ENCODE results near the gene DLEU7. TPM values are rescaled to one million over a fixed set of nuclear protein-coding genes. Genes with fewer than 3 reads are reported as not detected.
A peak's percentile ranks its signal among the peaks of the same experiment; 100 is the strongest.

The DLEU7 gene
- total RNA-seq, 1 donor from 2014 or later, result not detected

DNA sequence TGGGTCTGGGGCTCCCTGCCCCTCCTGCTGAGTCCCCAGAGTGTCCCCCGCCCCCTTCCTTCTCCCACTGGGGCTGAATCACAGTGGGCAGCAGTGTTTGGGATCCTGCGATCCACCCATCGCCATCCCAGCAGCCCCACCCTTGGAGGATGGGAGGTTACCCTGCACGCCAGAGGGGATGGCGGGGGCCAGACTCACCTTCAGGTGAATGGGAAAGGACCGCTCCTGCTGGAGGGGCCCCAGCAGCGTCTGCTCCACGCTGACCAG is 569 bp downstream of the DLEU7 start:
- no peak for DNase-seq (ENCODE audit: low read depth)

DNA sequence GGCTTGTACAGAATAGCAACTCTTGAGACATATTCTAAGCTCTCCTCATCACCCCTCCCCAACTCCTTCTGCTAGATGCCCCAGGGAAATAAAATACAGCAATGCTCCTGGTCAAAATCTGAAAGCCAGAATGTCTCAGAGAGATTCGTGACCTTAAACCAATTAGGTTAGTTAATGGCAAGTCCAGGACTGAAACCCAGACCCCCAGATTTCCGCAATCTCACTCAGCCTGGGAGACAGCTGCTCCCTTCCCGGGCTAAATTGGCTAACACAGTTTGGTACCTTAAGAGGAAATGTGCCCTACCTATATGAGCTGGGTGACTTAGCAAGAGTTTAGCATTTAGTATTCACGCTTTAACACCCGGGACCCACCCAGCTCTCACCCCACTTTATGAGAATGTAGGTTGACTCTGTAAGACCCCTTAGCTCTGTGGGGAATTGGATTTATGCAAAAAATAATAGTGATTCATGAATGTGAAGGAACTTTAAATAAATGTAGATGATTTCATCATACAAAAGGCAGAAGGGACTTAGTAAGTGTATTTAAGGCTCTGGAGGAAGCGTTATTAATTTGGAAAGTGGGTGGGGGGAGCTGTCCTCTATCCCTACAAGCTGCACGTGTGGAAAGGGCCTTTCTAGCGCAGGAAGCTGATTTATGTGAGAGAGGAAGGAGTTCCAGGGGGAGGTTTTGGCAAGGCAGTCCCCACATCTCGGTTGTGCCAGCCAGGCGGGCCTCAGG is 1.1 kb downstream of the DLEU7 start:
- no peak for DNase-seq (ENCODE audit: low read depth)

GRCh38 chr13:50841786-50842185 is 1.7 kb downstream of the DLEU7 start:
- DNase-seq (ENCODE audit: low read depth), result no peak

GRCh38 chr13:50840284-50840683 is 3.2 kb downstream of the DLEU7 start:
- no peak for DNase-seq (ENCODE audit: low read depth)

- DNase-seq (ENCODE audit: low read depth), result no peak
Measured at GRCh38 chr13:50839828-50840227, 3.7 kb downstream of the DLEU7 start.

DNA sequence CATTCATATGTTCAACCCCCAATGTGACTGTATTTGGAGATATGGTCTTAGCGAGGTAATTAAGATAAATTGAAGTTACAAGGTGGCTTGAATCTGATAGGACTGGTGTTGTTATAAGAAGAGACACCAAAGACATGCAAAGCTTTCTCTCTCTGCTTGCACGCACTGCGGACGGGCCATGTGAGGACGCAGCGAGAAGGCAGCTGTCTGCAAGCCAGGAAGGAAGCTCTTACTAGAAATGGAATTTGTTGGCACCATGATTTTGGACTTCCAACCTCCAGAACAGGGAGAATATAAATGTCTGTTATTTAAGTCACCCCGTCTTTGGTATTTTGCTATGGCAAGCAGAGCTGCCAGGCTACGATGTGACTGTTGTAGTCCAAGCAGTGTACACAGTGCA is 4.8 kb downstream of the DLEU7 start:
- DNase-seq (ENCODE audit: low read depth), result no peak

DNA sequence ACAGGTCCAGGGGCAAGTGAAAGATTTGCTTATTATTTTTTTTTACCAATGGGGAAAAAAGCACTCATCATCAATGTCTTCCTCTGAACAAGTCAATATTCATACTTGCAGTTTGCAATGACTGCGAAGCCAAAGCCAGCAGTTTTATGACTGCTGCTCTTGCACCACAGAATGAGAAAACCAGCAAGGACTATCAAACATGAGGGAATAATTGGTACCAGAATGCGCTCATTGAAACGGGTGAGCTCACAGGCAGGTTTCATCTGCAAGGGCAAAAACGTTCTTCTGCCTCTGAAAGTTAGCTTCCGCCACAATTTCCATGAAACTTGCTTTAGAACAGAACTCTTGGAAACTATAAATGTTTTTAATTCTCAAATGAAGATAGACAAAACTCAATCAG is 5.5 kb downstream of the DLEU7 start:
- DNase-seq (ENCODE audit: low read depth), result no peak

GRCh38 chr13:50831512-50831911 is 12.0 kb downstream of the DLEU7 start:
- no peak for DNase-seq (ENCODE audit: low read depth)

GRCh38 chr13:50829896-50830295 is 13.6 kb downstream of the DLEU7 start:
- DNase-seq (ENCODE audit: low read depth), result no peak

GRCh38 chr13:50829226-50829625 is 14.3 kb downstream of the DLEU7 start:
- DNase-seq (ENCODE audit: low read depth), result no peak

- no peak for DNase-seq (ENCODE audit: low read depth)
Measured at GRCh38 chr13:50826035-50826434, 17.5 kb downstream of the DLEU7 start.

- no peak for DNase-seq (ENCODE audit: low read depth)
Measured at GRCh38 chr13:50812242-50812641, 31.2 kb downstream of the DLEU7 start.

- no peak for DNase-seq (ENCODE audit: low read depth)
Measured at GRCh38 chr13:50810998-50811397, 32.5 kb downstream of the DLEU7 start.

DNA sequence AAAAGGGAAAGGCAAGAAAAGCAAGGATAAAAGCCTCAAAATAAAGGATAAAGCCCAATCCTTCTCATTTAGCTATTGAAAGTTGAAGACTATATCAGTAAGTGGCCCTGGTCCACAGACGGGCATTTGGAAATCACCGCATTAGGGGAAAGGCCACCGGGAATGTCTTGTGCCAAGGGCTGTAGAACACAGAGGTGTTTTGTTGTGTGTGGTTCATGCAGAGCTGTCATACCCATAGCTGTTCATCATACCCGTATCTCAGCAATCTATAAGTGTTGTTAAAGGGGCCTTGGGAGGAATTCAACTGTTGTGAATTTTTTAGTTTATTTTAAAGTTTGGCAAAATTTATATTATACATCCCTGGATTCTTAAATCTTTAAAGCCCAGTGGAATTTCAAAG is 33.0 kb downstream of the DLEU7 start:
- no peak for DNase-seq (ENCODE audit: low read depth)

DNA sequence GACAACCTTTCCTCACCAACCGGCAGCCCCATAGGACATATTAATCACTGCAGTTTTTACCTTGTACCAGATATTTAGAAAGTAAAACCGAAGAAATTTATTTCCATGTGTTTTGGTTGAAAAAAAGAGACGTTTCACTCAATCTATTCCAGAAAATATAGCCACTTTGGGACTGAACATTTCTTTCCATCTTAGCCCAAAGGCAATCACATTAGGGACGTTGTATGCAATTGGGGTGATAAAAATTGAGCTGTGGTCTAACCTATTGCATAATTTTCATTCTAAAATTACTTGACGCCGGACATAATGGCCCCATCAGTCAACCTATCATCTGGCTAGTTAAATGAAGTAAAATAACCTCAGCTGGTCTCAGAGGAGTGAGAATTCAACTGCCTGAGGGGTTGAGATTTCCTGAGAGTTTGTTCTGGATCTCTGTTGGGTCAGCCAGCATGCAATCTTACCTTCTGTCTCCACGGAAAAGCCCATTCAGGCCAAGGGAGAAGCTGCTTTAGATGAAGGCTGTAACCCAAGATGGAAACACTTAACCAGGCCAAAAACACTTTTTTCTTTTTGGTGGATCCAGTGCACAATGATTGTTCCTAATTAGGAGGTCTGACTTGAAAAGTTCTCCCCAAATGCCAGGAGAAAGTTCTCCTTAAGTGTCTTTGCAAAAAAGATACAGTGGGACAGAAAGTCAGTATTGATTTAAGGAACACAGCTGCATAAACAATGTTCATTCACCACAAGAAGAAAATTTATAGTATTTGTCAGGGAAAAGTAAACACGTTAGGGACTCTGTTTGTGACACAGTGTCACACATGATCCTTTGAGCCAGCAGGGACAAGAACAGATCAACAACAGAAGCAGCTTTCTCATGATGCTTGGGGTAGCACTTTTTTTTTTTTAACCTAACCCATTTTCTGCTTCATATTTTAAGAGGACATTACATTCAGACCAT is 34.1 kb downstream of the DLEU7 start:
- DNase-seq (ENCODE audit: low read depth), result no peak

- DNase-seq (ENCODE audit: low read depth), result peak; percentile 13
Measured at GRCh38 chr13:50805805-50806204, 37.7 kb downstream of the DLEU7 start.

- DNase-seq (ENCODE audit: low read depth), result peak; percentile 63
Measured at GRCh38 chr13:50801087-50801931, 42.2 kb downstream of the DLEU7 start.

- DNase-seq (ENCODE audit: low read depth), result peak; percentile 2
Measured at GRCh38 chr13:50800091-50800739, 43.3 kb downstream of the DLEU7 start.

DNA sequence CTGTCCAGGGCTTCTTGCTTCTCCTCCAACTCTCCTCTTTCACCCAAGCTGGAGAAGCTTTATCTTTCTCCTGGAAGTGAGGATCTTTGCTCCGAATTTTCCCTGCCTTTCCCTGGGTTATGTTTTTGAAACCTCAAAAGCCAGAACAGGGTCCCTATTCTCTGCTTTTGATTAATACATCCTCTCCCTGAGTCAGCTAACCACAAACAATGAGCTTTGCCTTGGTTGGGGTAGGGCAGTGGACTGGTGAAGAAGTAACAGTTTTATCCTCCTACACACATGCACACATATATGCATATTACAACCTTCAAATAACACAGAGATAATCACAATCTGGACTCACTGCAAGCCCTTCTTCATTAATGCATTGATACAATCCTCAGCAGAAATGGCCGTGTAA is 44.6 kb downstream of the DLEU7 start:
- DNase-seq (ENCODE audit: low read depth), result peak; percentile 41

GRCh38 chr13:50797091-50797490 is 46.4 kb downstream of the DLEU7 start:
- DNase-seq (ENCODE audit: low read depth), result no peak

GRCh38 chr13:50796463-50796862 is 47.0 kb downstream of the DLEU7 start:
- no peak for DNase-seq (ENCODE audit: low read depth)

DNA sequence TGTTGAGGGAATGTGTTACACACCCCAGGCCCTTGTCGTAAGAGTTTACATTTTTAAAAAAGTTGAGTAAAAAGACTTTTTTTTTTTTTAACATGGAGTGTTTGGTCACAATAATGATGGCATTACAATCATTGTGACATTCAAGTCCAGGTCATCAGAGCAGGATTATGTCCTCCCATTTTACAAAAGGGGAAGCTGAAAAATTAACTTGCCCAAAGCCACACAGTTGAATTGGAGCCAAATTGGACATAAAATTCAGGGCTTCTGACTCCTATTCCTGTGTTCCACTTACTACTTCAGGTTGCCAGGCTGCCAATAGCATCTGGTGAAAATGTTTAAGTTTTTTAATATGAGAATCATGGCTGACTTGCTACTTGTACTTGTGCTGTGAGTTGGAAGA is 49.3 kb downstream of the DLEU7 start:
- no peak for DNase-seq (ENCODE audit: low read depth)
